IPS-18a (cell line): ENCODE data around the gene RPL27.
"Not testable (repeated sequence)": the region's sequence is repeated elsewhere in the genome, so short reads cannot be mapped to it uniquely, and the experiment has no call there.

Source experiments
- H3K27ac ChIP-seq: one replicate; pipeline ENCODE4 v1.5.1; 2013; ENCODE audit warnings: low read length
- H3K27me3 ChIP-seq: one replicate; pipeline ENCODE4 v1.6.1; 2013; ENCODE audit warnings: mild to moderate bottlenecking, low read length; ENCODE audit not compliant: control insufficient read depth, insufficient read depth
- H3K36me3 ChIP-seq: one replicate; pipeline ENCODE4 v1.6.1; 2013; ENCODE audit warnings: low read depth, low read length; ENCODE audit not compliant: control insufficient read depth
- H3K4me1 ChIP-seq: one replicate; pipeline ENCODE4 v1.6.1; 2013; ENCODE audit warnings: low read depth, low read length; ENCODE audit not compliant: control insufficient read depth
- H3K4me3 ChIP-seq: one replicate; pipeline ENCODE4 v1.5.1; 2013; ENCODE audit warnings: low read length
- H3K9ac ChIP-seq: one replicate; pipeline ENCODE4 v1.6.1; 2013; ENCODE audit warnings: mild to moderate bottlenecking, low read length, moderate library complexity
- H3K9me3 ChIP-seq: one replicate; pipeline ENCODE4 v1.6.1; 2013; ENCODE audit warnings: low read depth, low read length; ENCODE audit not compliant: control insufficient read depth

Gene RPL27

DNA sequence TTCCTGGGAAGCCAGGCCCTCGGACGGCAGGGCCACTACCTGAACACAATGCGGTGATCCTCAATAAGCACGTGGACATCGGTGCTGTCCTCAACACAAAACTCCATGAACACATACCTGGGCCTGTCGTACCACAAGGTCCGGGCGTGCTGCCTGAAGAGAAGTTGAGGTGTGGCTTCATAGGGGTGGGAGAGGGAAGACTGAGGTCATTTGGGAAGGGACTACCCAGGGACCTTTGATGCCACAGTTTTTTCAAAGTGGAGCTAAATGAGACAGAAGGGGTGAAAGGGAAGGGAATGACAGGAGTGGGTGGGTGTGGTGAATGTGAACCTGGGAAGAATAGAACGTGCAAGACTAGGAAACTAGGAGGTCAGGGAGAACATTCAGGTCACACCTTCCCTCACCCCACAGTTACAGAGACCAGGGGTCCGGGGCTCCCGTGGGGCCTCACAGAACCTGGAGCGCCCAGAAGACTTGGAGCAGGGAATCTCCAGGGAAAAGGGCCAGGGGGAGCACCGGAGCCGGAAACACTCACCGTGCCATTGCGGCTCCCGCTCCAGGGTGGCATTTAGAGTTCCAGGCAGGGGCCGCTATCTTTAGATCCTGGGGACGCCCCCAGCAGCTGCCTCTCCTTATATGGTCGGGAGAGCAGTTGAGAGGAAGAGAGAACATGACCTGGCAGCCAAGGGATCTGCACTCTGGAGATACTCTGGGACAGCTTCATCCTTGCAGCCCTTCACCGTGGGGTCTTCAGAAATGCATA lies 18.5 kb upstream of the RPL27 start, which contains the start of gene PTGES3L:
TSS of gene PTGES3L (minus strand) at position 570 of the 763 bp plus-strand sequence. CDS start at position 543, 27 bp downstream.
- Histone ChIP-seq H3K36me3 (peaks cover 3% of the 10 kb centered on the region), H3K27me3 (no peaks in the 10 kb centered on the region), H3K27ac (peak within 1 kb of the TSS; percentile 93), H3K9me3 (no peaks in the 10 kb centered on the region), H3K4me3 (peak within 1 kb of the TSS; percentile 95), H3K9ac (peak within 1 kb of the TSS; percentile 89), H3K4me1 (peaks cover 9% of the 10 kb centered on the region)

DNA sequence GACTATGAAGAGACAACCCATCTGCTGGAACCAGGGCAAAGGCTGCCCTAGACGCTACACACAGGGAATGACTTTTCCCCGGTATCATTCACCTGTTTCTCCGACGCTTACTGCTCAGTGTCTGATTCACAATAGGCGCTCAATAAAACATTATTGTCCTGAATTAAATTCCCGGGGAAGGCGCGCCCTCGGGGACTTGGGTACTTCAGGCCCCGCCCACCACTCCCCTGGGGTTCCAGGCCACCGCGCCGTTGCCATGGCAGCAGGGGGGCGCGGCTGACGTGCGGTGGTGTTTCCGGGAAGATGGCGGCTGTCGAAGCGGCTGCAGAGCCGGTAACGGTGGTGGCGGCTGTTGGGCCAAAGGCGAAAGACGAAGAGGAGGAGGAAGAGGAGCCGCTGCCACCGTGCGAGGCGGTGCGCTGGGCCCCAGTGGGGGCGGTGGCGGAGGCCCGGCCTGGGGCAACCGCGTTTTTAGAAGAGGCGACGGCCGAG lies 17.9 kb upstream of the RPL27 start, which contains the start of gene RUNDC1:
TSS of gene RUNDC1 (plus strand) at position 292 of the 492 bp plus-strand sequence. CDS start at position 304, 12 bp downstream.
- Histone ChIP-seq H3K9ac (peak within 1 kb of the TSS; percentile 89), H3K4me1 (peaks cover 9% of the 10 kb centered on the region), H3K27ac (peak within 1 kb of the TSS; percentile 93), H3K9me3 (no peaks in the 10 kb centered on the region), H3K27me3 (no peaks in the 10 kb centered on the region), H3K4me3 (peak within 1 kb of the TSS; percentile 95), H3K36me3 (peaks cover 9% of the 10 kb centered on the region)

DNA sequence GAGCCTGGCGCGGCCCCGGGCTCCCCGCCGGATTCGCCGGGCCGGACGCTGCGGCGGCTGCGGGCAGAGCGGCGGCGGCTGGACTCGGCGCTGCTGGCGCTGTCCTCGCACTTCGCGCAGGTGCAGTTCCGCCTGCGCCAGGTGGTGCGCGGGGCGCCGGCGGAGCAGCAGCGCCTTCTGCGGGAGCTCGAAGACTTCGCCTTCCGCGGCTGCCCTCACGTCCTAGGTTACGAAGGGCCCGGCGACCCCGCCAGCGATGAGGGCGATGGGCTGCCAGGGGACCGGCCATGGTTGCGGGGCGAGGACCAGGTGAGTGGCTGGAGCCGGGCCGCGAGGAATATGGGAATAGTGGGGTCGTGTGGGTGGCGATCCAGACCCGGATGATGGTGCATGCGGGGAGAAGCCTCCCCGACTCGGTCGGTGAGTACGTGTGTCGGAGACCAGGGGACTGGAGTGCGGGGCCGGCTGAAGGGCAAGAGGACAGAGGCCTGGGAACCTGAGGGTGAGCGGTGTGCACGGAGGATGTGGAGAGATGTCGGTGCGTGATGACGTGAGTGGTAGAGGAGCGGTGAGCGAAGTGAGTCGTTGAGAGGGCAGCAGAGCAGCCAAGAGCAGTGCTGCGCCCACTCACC lies 17.3 kb upstream of the RPL27 start:
- Histone ChIP-seq H3K9ac (peak overlapping the region; percentile 89), H3K9me3 (no peaks in the 10 kb centered on the region), H3K27ac (no peak overlapping the region), H3K27me3 (no peaks in the 10 kb centered on the region), H3K36me3 (peaks cover 11% of the 10 kb centered on the region), H3K4me3 (peak overlapping the region; percentile 95), H3K4me1 (peaks cover 9% of the 10 kb centered on the region)

DNA sequence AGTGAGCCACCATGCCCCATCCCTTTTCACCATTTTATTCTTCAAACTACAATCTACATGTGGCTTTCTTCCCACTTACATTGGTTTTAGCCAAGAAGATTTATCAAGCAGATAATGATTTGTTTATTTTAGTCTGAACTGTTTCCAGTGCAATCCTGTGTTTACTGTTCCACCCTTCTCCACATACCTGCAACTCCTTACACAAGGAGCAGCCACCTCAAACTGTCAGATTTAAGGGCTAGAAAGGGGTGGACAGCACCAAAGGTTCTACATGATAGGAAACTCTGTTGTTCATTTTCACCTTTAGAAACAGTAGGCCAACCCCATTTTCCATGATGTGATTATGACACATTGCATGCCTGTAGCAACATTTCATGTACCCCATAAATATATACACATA lies 16.0 kb upstream of the RPL27 start:
- Histone ChIP-seq H3K4me3 (no peak overlapping the region), H3K9me3 (no peaks in the 10 kb centered on the region), H3K4me1 (peaks cover 9% of the 10 kb centered on the region), H3K36me3 (peaks cover 22% of the 10 kb centered on the region), H3K27ac (no peak overlapping the region), H3K9ac (no peak overlapping the region), H3K27me3 (no peaks in the 10 kb centered on the region)

DNA sequence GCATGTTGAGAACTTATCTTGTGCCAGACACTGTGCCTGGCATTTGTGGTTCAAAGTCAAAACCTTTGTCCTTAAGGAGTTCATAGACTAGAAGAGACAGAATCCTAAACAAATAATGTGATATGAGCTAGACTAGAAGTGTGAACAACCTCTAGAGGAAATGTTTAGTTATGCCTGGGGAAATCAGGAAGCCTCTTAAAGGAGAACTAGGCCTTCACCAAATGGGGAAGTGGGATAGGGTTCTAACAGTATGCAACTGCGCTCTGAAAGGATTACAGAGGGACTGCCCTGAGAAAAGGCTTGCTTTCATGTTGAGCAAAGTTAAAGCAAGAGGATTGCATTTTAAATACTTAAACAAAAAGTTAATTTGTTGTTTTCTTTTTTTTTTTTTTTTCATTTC lies 13.0 kb upstream of the RPL27 start:
- no peak overlapping the region for H3K27ac ChIP-seq
- no peaks in the 10 kb centered on the region for H3K27me3 ChIP-seq
- peaks cover 43% of the 10 kb centered on the region for H3K36me3 ChIP-seq
- no peak overlapping the region for H3K9ac ChIP-seq
- H3K4me3 ChIP-seq, result no peak overlapping the region
- H3K4me1 ChIP-seq, result peaks cover 4% of the 10 kb centered on the region
- H3K9me3 ChIP-seq, result no peaks in the 10 kb centered on the region

DNA sequence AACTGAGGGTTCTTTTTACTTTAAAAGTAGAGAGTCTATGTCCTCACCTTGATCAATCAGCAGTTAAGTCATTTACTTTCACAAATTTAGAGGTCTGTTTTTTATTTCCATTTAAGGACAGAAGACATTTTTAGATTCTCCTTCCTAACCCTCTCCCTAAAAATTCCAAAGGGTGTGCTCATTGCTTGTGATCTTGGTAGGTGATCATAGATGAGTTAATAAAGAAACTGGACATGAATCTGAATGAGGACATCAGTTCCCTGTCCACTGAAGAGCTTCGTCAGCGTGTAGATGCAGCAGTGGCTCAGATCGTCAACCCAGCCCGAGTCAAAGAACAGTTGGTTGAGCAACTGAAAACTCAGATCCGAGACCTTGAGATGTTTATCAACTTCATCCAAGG lies 9.1 kb upstream of the RPL27 start:
- H3K27me3 ChIP-seq, result no peaks in the 10 kb centered on the region
- peaks cover 64% of the 10 kb centered on the region for H3K36me3 ChIP-seq
- no peak overlapping the region for H3K4me3 ChIP-seq
- H3K9ac ChIP-seq, result no peak overlapping the region
- H3K9me3 ChIP-seq, result no peaks in the 10 kb centered on the region
- no peaks in the 10 kb centered on the region for H3K4me1 ChIP-seq
- H3K27ac ChIP-seq, result no peak overlapping the region

DNA sequence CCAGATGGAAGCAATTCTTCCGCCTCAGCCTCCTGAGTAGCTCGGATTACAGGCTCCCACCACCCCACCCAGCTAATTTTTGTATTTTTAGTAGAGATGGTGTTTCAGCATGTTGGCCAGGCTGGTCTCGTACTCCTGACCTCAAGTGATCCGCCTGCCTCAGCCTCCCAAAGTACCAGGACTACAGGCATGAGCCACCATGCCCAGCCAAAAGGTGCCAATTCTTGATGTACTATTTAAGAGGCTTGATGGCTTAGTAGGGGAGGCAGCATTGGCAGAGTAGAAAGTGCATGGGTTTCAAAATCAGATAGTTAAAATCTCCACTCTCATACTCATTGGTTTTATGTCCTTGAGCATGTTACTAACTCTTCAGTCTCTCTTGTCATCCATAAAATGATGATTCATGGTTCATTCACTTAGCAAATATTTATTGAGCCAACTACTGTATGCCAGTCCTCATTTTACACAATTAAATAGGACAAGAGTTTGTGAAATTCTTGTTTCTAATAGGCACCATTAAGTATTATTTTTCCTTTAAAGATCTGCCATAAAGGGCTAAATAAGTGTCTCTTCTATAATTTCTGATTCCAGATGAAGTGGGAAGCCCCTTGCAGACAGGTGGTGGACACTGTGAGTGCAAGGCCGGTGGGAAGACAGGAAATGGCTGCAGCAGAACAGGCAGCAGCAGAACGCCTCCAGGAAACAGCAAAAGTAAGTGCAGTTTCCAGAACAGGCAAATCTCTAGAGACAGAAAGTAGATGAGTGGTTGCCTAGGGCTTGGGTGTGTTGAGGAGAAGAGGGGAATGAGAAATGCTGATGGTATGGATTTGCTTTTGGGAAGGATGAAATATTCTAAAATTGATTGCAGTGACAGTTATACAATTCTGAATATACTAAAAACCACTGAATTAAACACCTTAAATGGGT lies 8.2 kb upstream of the RPL27 start:
- H3K4me3 ChIP-seq, result no peak overlapping the region
- H3K36me3 ChIP-seq, result peaks cover 62% of the 10 kb centered on the region
- no peaks in the 10 kb centered on the region for H3K4me1 ChIP-seq
- no peaks in the 10 kb centered on the region for H3K27me3 ChIP-seq
- no peak overlapping the region for H3K9ac ChIP-seq
- H3K27ac ChIP-seq, result no peak overlapping the region
- H3K9me3 ChIP-seq, result no peaks in the 10 kb centered on the region

DNA sequence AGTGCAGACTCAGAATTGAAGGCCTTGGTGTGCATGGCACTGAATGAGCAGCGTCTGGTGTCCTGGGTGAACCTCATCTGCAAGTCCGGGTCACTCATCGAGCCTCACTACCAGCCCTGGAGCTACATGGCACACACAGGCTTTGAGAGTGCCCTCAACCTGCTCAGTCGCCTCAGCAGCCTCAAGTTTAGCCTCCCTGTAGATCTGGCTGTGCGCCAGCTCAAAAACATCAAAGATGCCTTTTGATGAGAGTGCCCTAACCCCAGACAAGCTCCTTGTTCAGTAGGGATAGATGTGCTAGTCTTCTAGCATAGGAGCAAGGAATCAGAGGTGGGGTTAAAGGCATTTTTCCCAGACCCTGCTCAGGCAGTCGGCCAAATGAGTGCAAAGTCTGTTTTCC lies 6.7 kb upstream of the RPL27 start:
- Histone ChIP-seq H3K27me3 (no peaks in the 10 kb centered on the region), H3K4me3 (no peak overlapping the region), H3K27ac (no peak overlapping the region), H3K36me3 (peaks cover 52% of the 10 kb centered on the region), H3K9ac (no peak overlapping the region), H3K9me3 (no peaks in the 10 kb centered on the region), H3K4me1 (no peaks in the 10 kb centered on the region)

DNA sequence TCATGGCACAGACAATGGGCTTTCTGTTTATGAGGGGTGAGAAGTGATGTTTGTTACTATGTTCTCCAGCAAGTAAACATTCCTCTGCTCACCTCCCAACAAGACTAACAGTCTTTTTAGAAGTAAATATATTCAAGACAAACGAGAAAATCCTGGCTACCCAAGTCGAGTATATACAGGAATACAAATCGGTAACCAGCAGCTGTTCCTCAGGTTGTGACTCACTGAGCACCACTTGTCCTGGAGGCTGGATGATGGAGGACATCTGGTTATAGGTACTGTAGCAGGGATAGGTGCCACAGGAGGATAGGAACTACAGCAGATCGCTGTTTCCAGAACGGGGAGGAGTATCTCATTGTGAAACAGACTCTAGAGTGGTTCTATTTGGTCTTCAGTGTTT lies 5.3 kb upstream of the RPL27 start:
- no peaks in the 10 kb centered on the region for H3K9me3 ChIP-seq
- peaks cover 43% of the 10 kb centered on the region for H3K36me3 ChIP-seq
- H3K4me3 ChIP-seq, result no peak overlapping the region
- H3K27me3 ChIP-seq, result no peaks in the 10 kb centered on the region
- H3K9ac ChIP-seq, result no peak overlapping the region
- H3K4me1 ChIP-seq, result peaks cover 7% of the 10 kb centered on the region
- no peak overlapping the region for H3K27ac ChIP-seq

DNA sequence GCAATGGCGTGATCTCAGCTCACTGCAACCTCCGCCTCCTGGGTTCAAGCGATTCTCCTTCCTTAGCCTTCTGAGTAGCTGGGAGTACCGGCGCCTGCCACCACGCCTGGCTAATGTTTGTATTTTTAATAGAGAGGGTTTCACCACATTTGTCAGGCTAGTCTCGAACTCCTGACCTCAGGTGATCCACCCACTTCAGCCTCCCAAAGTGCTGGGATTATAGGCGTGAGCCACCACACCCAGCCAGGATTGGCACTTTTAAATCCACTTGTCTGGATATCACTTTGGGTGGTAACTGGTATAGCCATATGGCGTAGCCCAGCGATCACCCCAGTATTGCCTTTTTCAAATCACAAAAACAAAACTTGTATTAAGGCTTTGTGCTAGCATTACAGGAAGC lies 4.3 kb upstream of the RPL27 start:
- H3K4me3 ChIP-seq, H3K9ac ChIP-seq, H3K27me3 ChIP-seq, H3K27ac ChIP-seq, H3K4me1 ChIP-seq, H3K9me3 ChIP-seq: not testable (repeated sequence)
- peaks cover 38% of the 10 kb centered on the region for H3K36me3 ChIP-seq

DNA sequence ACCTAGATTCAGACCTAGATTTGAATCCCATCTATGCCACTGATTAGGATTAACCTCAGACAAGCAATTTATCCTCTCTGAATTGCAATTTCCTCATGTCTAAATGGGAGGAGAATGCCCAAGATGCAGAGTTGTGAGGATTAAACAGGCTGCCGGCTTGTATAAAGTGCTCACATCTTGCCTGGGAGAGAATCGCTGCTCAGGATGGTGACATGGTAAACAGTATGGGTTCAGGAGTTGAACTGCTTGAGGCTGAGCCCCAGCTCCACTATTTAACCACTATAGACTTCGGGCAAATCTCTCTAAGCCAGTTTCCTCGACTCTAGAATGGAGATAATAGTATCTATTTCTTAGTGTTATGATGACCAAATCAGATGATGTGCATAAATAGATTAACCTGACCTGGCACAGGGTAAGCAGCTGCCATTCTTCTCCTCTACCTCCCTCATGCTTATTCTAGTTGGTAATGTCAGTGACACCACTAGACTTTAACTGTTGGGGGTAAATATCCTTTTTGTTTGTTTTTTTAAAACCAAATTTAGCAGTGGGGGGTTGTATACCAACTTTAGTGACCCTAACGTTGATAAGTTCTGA lies 732 bp upstream of the RPL27 start:
- no peak overlapping the region for H3K27ac ChIP-seq
- peak overlapping the region; percentile 97 for H3K4me3 ChIP-seq
- peaks cover 38% of the 10 kb centered on the region for H3K36me3 ChIP-seq
- no peaks in the 10 kb centered on the region for H3K9me3 ChIP-seq
- H3K4me1 ChIP-seq, result peaks cover 12% of the 10 kb centered on the region
- no peaks in the 10 kb centered on the region for H3K27me3 ChIP-seq
- peak overlapping the region; percentile 43 for H3K9ac ChIP-seq
